Astrocyte (in vitro differentiated cells and primary cell): ENCODE results near the gene TRANK1. TPM values are rescaled to one million over a fixed set of nuclear protein-coding genes. Genes with fewer than 3 reads are reported as not detected.

Experiments used
- DNase-seq: peaks from one replicate; pipeline ENCODE4 v3.0.0-alpha.2; 2010; ENCODE audit warnings: low read depth
- FAIRE-seq: peaks from 2 replicates; lab custom pipeline; 2011; peaks lifted over from hg19 to GRCh38; lab: Jason Lieb, UNC
- H2AFZ ChIP-seq: 2 replicates; pipeline ENCODE4 v1.6.0; 2012; ENCODE audit warnings: low read depth, low read length, inconsistent platforms
- H3K27ac ChIP-seq: 2 replicates; pipeline ENCODE4 v1.5.1; 2011; ENCODE audit warnings: low read depth, low read length, inconsistent platforms
- H3K27me3 ChIP-seq: 2 replicates; pipeline ENCODE4 v1.6.0; 2011; ENCODE audit warnings: low read length, inconsistent platforms; ENCODE audit not compliant: insufficient read depth
- H3K36me3 ChIP-seq: 2 replicates; pipeline ENCODE4 v1.5.1; 2011; ENCODE audit warnings: low read length, inconsistent platforms; ENCODE audit not compliant: insufficient read depth
- H3K4me1 ChIP-seq: 2 replicates; pipeline ENCODE4 v1.5.1; 2011; ENCODE audit warnings: low read length, inconsistent platforms; ENCODE audit not compliant: insufficient read depth
- H3K4me2 ChIP-seq: 2 replicates; pipeline ENCODE4 v1.6.0; 2012; ENCODE audit warnings: low read length, inconsistent platforms
- H3K4me3 ChIP-seq: 2 replicates; pipeline ENCODE4 v1.5.1; 2011; ENCODE audit warnings: low read depth, mild to moderate bottlenecking, low read length, inconsistent platforms; ENCODE audit not compliant: insufficient read depth
- H3K79me2 ChIP-seq: 2 replicates; pipeline ENCODE4 v1.6.0; 2012; ENCODE audit warnings: mild to moderate bottlenecking, low read length, inconsistent platforms; ENCODE audit not compliant: insufficient read depth
- H3K9ac ChIP-seq: 2 replicates; pipeline ENCODE4 v1.6.0; 2012; ENCODE audit warnings: mild to moderate bottlenecking, low read length, inconsistent platforms
- H3K9me3 ChIP-seq: 2 replicates; pipeline ENCODE4 v1.5.1; 2012; ENCODE audit warnings: low read depth, mild to moderate bottlenecking, low read length, inconsistent platforms; ENCODE audit not compliant: insufficient read depth
- H4K20me1 ChIP-seq: 2 replicates; pipeline ENCODE4 v1.6.0; 2012; ENCODE audit warnings: low read length, inconsistent platforms; ENCODE audit not compliant: insufficient read depth
- H3K27ac Mint-ChIP-seq: one replicate; pipeline ENCODE4 v1.8.0; 2021; ENCODE audit warnings: mild to moderate bottlenecking, mixed read lengths; ENCODE audit not compliant: unreplicated experiment
- H3K27me3 Mint-ChIP-seq: one replicate; pipeline ENCODE4 v1.8.0; 2021; ENCODE audit warnings: low read depth, mixed read lengths; ENCODE audit not compliant: unreplicated experiment
- H3K36me3 Mint-ChIP-seq: one replicate; pipeline ENCODE4 v1.8.0; 2021; ENCODE audit warnings: low read depth, mixed read lengths; ENCODE audit not compliant: unreplicated experiment
- H3K4me1 Mint-ChIP-seq: one replicate; pipeline ENCODE4 v1.8.0; 2021; ENCODE audit warnings: low read depth, mixed read lengths; ENCODE audit not compliant: unreplicated experiment
- H3K4me3 Mint-ChIP-seq: one replicate; pipeline ENCODE4 v1.8.0; 2021; ENCODE audit warnings: mild to moderate bottlenecking, moderate library complexity, mixed read lengths; ENCODE audit not compliant: unreplicated experiment
- H3K9me3 Mint-ChIP-seq: one replicate; pipeline ENCODE4 v1.8.0; 2021; ENCODE audit warnings: mild to moderate bottlenecking, mixed read lengths; ENCODE audit not compliant: unreplicated experiment
- CTCF ChIP-seq: IDR thresholded peaks from 2 replicates; pipeline ENCODE4 v1.5.1; 2011; ENCODE audit warnings: low read depth, mild to moderate bottlenecking, inconsistent platforms, low read length, moderate library complexity; ENCODE audit not compliant: insufficient read depth
- EZH2 ChIP-seq: IDR thresholded peaks from 2 replicates; pipeline ENCODE4 v1.6.1; 2012; ENCODE audit warnings: mild to moderate bottlenecking, low read length, inconsistent platforms; ENCODE audit not compliant: insufficient read depth
- total RNA-seq: library from RNA; stranded (reverse); gene quantifications from 2 replicates; pipeline ENCODE4 v1.2.1, GENCODE V29; 2021

Gene TRANK1
- total RNA-seq, 1 donor from 2014 or later: 5.6 TPM

GRCh38 chr3:36923981-36924743 is 20.7 kb downstream of the TRANK1 start:
- Histone ChIP-seq H4K20me1 (no peaks in the 10 kb centered on the region), H3K27ac (no peak overlapping the region), H3K79me2 (no peaks in the 10 kb centered on the region), H3K4me2 (no peak overlapping the region), H3K9ac (no peak overlapping the region), H3K9me3 (peaks cover 15% of the 10 kb centered on the region), H2AFZ (no peak overlapping the region), H3K4me1 (no peaks in the 10 kb centered on the region), H3K36me3 (no peaks in the 10 kb centered on the region), H3K27me3 (no peaks in the 10 kb centered on the region), H3K4me3 (no peak overlapping the region)
- Mint-ChIP-seq H3K4me3 (no peak overlapping the region), H3K36me3 (peaks cover 10% of the 10 kb centered on the region), H3K27ac (no peak overlapping the region), H3K9me3 (peaks cover 14% of the 10 kb centered on the region), H3K27me3 (no peaks in the 10 kb centered on the region), H3K4me1 (peaks cover 6% of the 10 kb centered on the region)
- no peak for TF ChIP-seq EZH2
- TF ChIP-seq CTCF: no peak
- no peak for DNase-seq
- FAIRE-seq: no peak

- Histone ChIP-seq H2AFZ (no peak overlapping the region), H3K9ac (no peak overlapping the region)
- no peak overlapping the region for H3K27ac Mint-ChIP-seq
These were observed 21.3 kb downstream of the TRANK1 start for GRCh38 chr3:36923523-36923943.

More at GRCh38 chr3:36923523-36923943, 21.3 kb downstream of the TRANK1 start:
- Histone ChIP-seq H3K4me3 (no peak overlapping the region), H3K9me3 (peaks cover 15% of the 10 kb centered on the region), H3K27me3 (no peaks in the 10 kb centered on the region), H3K27ac (no peak overlapping the region), H3K4me2 (no peak overlapping the region), H4K20me1 (no peaks in the 10 kb centered on the region), H3K36me3 (no peaks in the 10 kb centered on the region), H3K79me2 (no peaks in the 10 kb centered on the region), H3K4me1 (no peaks in the 10 kb centered on the region)
- peaks cover 6% of the 10 kb centered on the region for H3K4me1 Mint-ChIP-seq
- peaks cover 14% of the 10 kb centered on the region for H3K9me3 Mint-ChIP-seq
- peaks cover 10% of the 10 kb centered on the region for H3K36me3 Mint-ChIP-seq
- DNase-seq: no peak
- H3K27me3 Mint-ChIP-seq: no peaks in the 10 kb centered on the region
- FAIRE-seq: no peak
- no peak overlapping the region for H3K4me3 Mint-ChIP-seq
- TF ChIP-seq EZH2 (no peak), CTCF (no peak)
